Fibroblast of upper back skin (primary cell): Measurements from ENCODE around the gene SLC39A2.
"Not testable (repeated sequence)": the region's sequence is repeated elsewhere in the genome, so short reads cannot be mapped to it uniquely, and the experiment has no call there.

Experiments
- DNase-seq: peaks from one replicate; pipeline ENCODE4 v3.0.0-alpha.2; 2013

SLC39A2 gene, protein sequence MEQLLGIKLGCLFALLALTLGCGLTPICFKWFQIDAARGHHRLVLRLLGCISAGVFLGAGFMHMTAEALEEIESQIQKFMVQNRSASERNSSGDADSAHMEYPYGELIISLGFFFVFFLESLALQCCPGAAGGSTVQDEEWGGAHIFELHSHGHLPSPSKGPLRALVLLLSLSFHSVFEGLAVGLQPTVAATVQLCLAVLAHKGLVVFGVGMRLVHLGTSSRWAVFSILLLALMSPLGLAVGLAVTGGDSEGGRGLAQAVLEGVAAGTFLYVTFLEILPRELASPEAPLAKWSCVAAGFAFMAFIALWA

GRCh38 chr14:20998674-20999366, at the start of gene SLC39A2:
SLC39A2 (plus strand) TSS chr14:20999293; CDS start chr14:20999447, 154 bp downstream.
- peak; percentile 73 for DNase-seq

GRCh38 chr14:20954736-20955537, 44.2 kb upstream of the SLC39A2 start, which contains the start of gene RNASE2:
RNASE2 (plus strand) TSS chr14:20955487; CDS start chr14:20955772, 285 bp downstream.
- DNase-seq: not testable (repeated sequence)

DNA sequence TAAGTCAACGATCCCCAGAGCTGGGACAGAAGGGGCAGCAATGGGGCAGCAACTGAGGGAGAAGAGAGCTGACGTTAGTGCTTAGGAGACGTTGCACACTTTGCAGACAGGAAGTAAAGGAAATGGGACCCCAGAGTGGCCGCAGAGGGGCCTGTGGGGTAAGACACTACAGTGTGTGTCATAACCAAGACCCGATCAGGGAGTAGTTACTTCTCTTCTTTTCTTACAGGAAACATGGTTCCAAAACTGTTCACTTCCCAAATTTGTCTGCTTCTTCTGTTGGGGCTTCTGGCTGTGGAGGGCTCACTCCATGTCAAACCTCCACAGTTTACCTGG, 43.6 kb upstream of the SLC39A2 start:
- DNase-seq: not testable (repeated sequence)

DNA sequence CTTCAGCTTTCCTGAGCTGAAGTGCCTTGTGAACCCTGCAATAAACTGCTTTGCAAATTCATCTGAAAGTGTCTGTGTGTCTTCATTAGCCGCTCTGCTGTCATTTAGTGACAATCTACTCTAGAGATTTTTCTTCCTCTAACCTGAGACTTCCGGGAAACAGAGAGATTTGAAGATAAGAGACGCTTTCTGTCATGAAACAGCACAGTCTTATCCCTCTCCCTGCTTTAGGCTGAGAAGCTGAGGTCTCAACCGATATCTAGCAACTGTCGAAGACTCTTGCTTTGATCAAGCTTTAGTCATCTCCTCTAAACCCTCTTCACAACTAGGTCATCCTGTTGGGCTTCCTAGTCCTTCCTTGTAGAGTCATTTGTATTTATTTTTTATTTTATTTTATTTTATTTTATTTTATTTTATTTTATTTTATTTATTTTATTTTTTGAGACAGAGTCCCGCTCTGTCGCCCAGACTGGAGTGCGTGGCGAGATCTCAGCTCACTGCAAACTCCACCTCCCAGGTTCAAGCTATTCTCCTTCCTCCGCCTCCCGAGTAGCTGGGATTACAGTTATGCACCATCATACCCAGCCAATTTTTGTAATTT, 42.6 kb upstream of the SLC39A2 start:
- no peak for DNase-seq

- not testable (repeated sequence) for DNase-seq
These were observed 40.1 kb upstream of the SLC39A2 start for GRCh38 chr14:20958946-20959345.

GRCh38 chr14:20969336-20969735, 29.8 kb upstream of the SLC39A2 start:
- DNase-seq: no peak

- no peak for DNase-seq
These were observed 28.5 kb upstream of the SLC39A2 start for GRCh38 chr14:20970647-20970982.

GRCh38 chr14:20970983-20971704, 27.9 kb upstream of the SLC39A2 start:
- DNase-seq: peak; percentile 84

- no peak for DNase-seq
These were observed 27.4 kb upstream of the SLC39A2 start for GRCh38 chr14:20971705-20972021.

DNA sequence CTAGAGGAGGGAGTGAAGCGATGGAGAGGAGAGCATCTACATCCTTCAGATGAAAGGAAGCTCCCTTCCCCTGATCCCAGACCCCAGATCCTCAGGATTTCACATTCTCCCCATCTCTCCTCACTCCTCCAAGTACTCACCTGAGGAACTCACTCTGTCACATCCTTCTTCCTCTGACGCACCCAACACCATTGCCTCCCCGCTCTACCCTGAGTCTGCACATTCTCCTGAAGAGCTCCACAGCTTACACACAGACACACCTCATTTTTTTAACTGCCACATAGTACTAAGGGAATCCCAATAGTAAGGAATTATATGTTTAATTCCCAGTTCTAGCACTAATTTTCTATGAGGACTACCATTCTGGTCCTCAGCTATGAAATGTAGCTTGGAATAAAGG, 25.6 kb upstream of the SLC39A2 start:
- DNase-seq: no peak

DNA sequence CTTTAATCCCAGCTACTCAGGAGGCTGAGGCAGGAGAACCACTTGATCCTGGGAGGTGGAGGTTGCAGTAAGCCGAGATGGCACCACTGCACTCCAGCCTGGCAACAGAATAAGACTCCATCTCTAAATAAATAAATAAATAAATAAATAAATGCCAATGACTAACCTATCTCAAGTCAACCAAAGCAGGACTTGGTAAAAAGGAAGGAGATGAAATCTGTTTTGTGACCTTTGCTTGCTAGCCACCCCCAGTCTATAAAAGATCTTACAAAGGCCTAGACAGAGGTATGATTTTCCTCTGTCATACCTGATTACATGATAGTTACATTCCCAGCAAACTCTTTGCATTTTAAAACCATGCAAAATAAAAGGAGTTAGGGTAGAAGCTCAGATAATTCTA, 22.8 kb upstream of the SLC39A2 start:
- DNase-seq: no peak

- no peak for DNase-seq
These were observed 20.4 kb upstream of the SLC39A2 start for GRCh38 chr14:20978687-20979086.

DNA sequence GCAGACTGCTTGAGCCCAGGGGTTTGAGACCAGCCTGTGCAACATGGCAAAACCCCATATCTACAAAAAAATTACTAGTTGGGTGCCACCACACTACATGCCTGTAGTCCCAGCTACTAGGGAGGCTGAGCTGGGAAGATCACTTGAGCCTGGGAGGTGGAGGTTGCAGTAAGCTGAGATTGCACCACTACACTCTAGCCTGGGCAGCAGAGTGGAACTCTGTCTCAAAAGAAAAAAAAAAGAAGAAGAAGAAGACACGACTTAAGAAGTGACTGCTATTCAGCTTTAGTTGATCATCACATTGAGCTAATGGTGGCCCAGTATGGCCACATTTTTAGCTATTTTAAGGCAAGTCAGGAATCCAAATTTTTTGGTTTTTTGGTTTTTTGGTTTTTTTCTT, 18.2 kb upstream of the SLC39A2 start:
- no peak for DNase-seq

GRCh38 chr14:20982646-20983369, 16.3 kb upstream of the SLC39A2 start:
- no peak for DNase-seq

DNA sequence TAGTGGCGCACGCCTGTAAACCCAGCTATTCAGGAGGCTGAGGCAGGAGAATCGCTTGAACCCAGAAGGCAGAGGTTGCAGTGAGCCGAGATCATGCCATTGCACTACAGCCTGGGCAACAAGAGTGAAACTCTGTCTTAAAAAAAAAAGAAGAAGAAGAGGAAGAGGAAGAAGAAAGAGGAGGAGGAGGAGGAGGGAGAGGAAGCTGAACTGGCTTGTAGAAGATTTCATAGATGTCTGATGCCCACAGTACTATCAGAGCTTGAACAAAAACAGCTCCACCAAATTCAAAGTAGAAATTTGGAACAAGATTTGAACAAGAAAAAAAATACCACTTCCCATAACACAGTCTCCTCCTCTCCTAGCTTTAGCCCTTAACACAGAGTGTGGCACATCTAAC, 13.4 kb upstream of the SLC39A2 start:
- not testable (repeated sequence) for DNase-seq

- peak; percentile 94 for DNase-seq
These were observed 12.3 kb upstream of the SLC39A2 start for GRCh38 chr14:20986811-20987210.

DNA sequence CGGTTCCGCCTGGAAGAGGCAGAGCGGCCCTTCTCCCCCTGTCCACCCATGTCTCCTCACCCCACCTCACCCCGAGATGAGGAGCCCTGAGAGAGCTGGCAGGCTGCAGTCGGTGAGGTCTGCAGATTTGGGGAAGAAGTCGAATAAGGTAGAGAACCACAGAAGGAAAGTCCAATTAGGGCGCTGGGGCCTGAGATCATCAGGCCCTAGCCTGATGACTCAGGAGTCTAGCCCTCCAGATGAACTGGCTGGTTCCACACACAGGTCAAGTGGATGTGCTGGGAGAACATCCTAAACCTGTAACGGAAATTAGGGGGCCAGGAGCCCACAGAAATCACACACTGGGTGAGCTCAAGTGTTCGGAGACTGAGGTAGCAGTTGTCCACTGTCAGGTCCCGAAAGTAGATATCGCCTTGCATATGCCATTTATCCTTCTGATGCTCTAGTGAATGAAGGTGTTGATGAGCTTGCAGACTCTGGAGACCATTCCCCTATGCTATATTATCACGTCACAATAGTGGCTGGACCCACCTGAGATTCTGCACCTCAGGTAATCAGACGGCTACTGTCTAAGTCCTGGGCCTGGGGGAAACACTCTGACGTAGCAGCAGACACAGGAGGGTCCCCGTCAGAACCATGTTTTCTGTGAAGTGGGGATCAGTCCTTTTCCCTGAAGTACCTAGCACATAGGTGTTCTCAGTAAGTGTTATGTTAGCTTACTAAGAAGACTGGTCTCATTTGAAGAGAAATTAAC, 10.2 kb upstream of the SLC39A2 start:
- DNase-seq: no peak

DNA sequence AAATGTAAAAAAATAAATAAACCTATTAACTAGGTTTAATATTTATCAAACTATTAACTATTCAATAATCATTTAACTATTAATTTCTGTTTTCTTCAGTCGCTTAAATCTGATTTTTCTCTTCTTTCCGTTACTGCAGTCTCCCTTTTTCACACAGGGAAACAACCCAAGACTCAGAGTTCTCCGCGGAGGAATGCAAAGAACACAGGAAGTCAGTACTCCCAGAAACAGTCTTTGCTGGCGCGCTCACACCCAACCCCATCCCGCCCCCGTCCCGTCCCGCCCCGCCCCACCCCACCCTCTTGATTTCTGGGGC, 9.7 kb upstream of the SLC39A2 start:
- no peak for DNase-seq

GRCh38 chr14:20989787-20990600, 9.1 kb upstream of the SLC39A2 start, which contains the start of gene METTL17:
METTL17 (plus strand) TSS chr14:20989980; CDS start chr14:20990003, 23 bp downstream.
- DNase-seq: peak; percentile 98

- DNase-seq: no peak
These were observed 2.6 kb upstream of the SLC39A2 start for GRCh38 chr14:20996521-20996920.
